Measurements from ENCODE around the gene CEBPZ.
"Not testable (repeated sequence)": the region's sequence is repeated elsewhere in the genome, so short reads cannot be mapped to it uniquely, and the experiment has no call there.

The CEBPZ gene

DNA sequence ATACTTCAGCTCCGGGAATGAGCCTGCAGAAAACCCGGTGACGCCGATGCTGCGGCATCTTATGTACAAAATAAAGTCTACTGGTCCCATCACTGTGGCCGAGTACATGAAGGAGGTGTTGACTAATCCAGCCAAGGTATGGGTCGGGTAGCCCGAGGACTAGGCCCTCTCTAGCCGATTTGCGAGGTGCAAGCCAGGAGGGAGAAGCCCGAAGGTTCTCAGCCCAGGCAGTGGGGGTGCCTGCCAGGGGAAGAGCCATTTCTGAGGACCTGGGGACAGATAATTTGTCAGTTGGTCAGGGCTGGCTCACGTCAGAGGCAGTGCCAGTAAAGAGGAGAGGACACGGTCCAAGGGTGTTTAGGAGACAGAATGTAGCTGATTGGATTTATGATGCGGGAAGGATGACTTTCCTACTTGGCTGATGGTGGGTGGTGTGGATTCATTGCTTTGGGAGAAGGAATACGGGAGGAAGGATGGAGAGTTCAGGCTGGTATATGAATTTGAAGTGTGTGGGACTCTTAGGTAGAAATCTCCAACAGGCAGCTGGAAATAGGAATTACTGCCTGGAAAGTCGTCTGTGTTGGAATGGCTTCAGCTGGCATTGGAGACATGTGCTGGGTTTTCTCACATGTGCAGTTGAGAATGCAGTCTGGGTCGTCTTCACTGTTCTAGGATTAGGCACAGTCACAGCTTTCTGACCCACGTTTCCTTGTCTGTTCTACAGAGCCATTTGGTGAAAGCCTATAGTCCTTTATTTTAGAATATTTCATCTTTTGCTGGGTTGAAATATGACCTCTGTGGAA lies 936 bp upstream of the CEBPZ start:
- DNase-seq (ENCODE audit: extremely low read depth, low read depth) = no peak

GRCh38 chr2:37230581-37230980 lies 815 bp downstream of the CEBPZ start:
- no peak for DNase-seq (ENCODE audit: extremely low read depth, low read depth)
- TF ChIP-seq, protein P1, sequence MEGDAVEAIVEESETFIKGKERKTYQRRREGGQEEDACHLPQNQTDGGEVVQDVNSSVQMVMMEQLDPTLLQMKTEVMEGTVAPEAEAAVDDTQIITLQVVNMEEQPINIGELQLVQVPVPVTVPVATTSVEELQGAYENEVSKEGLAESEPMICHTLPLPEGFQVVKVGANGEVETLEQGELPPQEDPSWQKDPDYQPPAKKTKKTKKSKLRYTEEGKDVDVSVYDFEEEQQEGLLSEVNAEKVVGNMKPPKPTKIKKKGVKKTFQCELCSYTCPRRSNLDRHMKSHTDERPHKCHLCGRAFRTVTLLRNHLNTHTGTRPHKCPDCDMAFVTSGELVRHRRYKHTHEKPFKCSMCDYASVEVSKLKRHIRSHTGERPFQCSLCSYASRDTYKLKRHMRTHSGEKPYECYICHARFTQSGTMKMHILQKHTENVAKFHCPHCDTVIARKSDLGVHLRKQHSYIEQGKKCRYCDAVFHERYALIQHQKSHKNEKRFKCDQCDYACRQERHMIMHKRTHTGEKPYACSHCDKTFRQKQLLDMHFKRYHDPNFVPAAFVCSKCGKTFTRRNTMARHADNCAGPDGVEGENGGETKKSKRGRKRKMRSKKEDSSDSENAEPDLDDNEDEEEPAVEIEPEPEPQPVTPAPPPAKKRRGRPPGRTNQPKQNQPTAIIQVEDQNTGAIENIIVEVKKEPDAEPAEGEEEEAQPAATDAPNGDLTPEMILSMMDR (IDR thresholded peaks at IDR 0.05; ENCODE audit: low read depth, low read length) = no peak

More for the DNA sequence above, 936 bp upstream of the CEBPZ start:
- TF ChIP-seq, protein P1 (IDR thresholded peaks at IDR 0.05; ENCODE audit: low read depth, low read length) = no peak

DNA sequence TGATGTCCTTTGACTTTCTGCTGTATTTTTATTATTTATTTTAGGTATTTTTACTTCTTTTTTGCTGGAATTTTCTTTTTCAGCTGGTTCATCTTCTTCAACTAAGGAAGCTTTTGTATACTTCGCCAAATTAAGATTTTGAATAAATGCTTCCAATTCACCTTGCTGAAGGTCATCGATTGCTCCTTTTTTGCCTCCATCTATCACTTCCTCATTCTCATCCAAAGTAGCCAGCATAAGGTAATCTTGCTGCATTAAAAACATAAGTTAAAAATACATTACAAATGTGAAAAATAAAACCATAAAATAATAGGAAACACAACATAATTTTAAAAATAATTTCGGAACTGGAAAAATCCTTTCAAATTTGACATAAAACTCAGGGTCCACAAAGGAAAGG lies 2.6 kb downstream of the CEBPZ start:
- TF ChIP-seq, protein P1 (IDR thresholded peaks at IDR 0.05; ENCODE audit: low read depth, low read length) = no peak
- no peak for DNase-seq (ENCODE audit: extremely low read depth, low read depth)

DNA sequence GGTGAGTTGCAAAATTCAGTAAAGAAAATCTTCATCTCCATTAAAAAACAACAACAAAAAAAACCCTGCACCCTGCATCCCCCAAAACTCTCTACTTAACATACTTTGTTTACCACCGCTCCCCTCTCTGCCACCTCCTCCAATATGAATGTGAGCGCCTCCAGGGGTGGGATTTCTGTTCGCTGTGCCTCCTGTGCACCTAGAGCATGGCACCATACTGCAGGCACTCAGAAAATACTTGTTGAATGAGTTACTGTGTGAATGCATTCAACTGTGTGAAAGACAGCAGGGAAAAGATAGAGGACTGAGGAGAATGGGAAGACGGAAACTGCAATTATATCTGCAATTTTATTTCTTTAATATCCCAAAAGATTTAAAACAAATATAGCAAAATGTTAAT lies 4.5 kb downstream of the CEBPZ start:
- no peak for DNase-seq (ENCODE audit: extremely low read depth, low read depth)
- TF ChIP-seq, protein P1 (IDR thresholded peaks at IDR 0.05; ENCODE audit: low read depth, low read length) = no peak

DNA sequence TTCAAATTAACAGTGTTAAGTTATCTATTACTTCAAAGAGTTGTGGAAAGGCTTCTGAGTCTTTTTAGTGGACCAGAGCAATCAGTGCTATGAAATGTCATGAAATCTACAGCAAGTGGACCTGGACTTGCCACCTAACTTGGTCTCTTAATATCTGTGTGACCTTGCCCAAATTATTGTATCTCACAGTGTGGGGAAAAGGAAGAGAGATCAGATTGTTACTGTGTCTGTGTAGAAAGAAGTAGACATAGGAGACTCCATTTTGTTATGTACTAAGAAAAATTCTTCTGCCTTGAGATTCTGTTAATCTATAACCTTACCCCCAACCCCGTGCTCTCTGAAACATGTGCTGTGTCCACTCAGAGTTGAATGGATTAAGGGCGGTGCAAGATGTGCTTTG lies 6.3 kb downstream of the CEBPZ start:
- DNase-seq (ENCODE audit: extremely low read depth, low read depth) = not testable (repeated sequence)

DNA sequence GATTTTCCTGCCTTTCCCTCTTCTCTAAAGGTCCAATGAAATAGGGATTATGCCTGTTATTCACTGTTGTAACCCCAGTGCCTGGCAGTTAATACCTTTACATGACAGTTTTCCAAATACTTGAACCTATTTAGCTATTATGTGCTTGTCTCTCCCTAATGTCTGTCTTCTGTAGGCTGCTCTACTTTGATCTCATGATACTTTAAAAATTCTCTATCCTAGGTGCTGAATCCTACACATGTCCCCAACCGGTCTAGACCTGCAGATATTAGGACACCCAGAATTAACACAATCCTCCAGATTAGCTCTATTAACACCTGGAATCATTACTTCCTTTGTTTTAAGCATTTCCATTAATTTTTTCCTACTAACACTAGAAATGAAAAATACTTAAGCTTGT lies 7.3 kb downstream of the CEBPZ start:
- TF ChIP-seq, protein P1 (IDR thresholded peaks at IDR 0.05; ENCODE audit: low read depth, low read length) = no peak
- no peak for DNase-seq (ENCODE audit: extremely low read depth, low read depth)

GRCh38 chr2:37223131-37223530 lies 8.3 kb downstream of the CEBPZ start:
- DNase-seq (ENCODE audit: extremely low read depth, low read depth) = no peak
- TF ChIP-seq, protein P1 (IDR thresholded peaks at IDR 0.05; ENCODE audit: low read depth, low read length) = no peak

- DNase-seq (ENCODE audit: extremely low read depth, low read depth) = no peak
- TF ChIP-seq, protein P1 (IDR thresholded peaks at IDR 0.05; ENCODE audit: low read depth, low read length) = no peak
Observed at GRCh38 chr2:37219046-37219445, 12.3 kb downstream of the CEBPZ start.
